ENCODE data around the gene LAMA4. TPM values are rescaled to one million over a fixed set of nuclear protein-coding genes. Genes with fewer than 3 reads are reported as not detected.

The LAMA4 gene
- total RNA-seq, 1 donor from 2014 or later, result 0.56 TPM

- Histone ChIP-seq H3K4me1 (no peaks in the 10 kb centered on the region), H3K9me3 (ENCODE audit: low read depth) (no peaks in the 10 kb centered on the region), H3K36me3 (no peaks in the 10 kb centered on the region), H3K27me3 (no peaks in the 10 kb centered on the region), H3K9ac (no peak overlapping the region), H3K4me3 (no peak overlapping the region), H3K4me2 (no peak overlapping the region), H4K20me1 (ENCODE audit: low read depth) (no peaks in the 10 kb centered on the region), H2AFZ (replicated peaks) (no peak overlapping the region), H3K79me2 (ENCODE audit: low read depth) (no peaks in the 10 kb centered on the region), H3F3A (ENCODE audit: low read depth) (no peaks in the 10 kb centered on the region), H3K27ac (no peak overlapping the region)
- no peaks in the 10 kb centered on the region for H3K36me3 Mint-ChIP-seq
- no peak overlapping the region for H3K27ac Mint-ChIP-seq
- H3K9me3 Mint-ChIP-seq, result no peaks in the 10 kb centered on the region
- DNase-seq (ENCODE audit: low spot score), result no peak
- TF ChIP-seq EZH2phosphoT487 (IDR thresholded peaks at IDR 0.05) (no peak), EZH2 (IDR thresholded peaks at IDR 0.05) (no peak)
- TF ChIP-seq, protein P1, sequence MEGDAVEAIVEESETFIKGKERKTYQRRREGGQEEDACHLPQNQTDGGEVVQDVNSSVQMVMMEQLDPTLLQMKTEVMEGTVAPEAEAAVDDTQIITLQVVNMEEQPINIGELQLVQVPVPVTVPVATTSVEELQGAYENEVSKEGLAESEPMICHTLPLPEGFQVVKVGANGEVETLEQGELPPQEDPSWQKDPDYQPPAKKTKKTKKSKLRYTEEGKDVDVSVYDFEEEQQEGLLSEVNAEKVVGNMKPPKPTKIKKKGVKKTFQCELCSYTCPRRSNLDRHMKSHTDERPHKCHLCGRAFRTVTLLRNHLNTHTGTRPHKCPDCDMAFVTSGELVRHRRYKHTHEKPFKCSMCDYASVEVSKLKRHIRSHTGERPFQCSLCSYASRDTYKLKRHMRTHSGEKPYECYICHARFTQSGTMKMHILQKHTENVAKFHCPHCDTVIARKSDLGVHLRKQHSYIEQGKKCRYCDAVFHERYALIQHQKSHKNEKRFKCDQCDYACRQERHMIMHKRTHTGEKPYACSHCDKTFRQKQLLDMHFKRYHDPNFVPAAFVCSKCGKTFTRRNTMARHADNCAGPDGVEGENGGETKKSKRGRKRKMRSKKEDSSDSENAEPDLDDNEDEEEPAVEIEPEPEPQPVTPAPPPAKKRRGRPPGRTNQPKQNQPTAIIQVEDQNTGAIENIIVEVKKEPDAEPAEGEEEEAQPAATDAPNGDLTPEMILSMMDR (IDR thresholded peaks at IDR 0.05), result no peak
- peaks cover 3% of the 10 kb centered on the region for H3K27me3 Mint-ChIP-seq (ENCODE audit: insufficient read depth, low read depth)
- H3K4me3 Mint-ChIP-seq, result no peak overlapping the region
- H3K4me1 Mint-ChIP-seq, result peaks cover 3% of the 10 kb centered on the region
These were observed 10.2 kb downstream of the LAMA4 start for GRCh38 chr6:112243861-112244827.

DNA sequence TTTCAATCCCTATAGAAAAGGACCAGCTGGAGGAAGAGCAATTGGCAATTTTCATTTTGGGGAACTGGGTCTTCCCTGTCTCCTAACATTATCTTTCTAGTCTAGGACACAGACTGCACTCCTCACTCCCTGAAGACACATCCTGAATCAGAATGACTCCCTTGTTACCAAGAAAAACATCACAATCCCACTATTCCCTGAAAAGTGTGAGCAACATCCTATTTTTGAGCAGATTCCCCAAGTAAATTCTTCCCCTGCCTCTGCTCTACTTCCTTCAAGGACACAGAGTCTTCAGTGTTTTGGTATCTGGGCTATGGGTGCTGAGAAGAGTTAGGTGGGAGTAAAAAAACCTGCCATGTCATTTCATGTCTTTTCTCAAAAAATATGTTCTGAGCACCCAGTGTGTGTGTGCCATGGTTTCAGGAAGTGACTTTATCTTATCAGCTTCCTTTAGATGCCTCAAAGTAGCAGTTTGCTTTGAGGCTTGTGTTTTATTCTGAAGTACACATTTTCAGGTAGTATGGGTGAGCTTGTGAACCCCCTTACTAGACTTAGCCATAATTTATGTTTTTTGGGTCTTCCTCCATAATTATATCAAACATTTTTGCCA, 12.4 kb downstream of the LAMA4 start:
- Mint-ChIP-seq H3K4me1 (peaks cover 7% of the 10 kb centered on the region), H3K4me3 (no peak overlapping the region), H3K36me3 (no peaks in the 10 kb centered on the region), H3K27me3 (ENCODE audit: insufficient read depth, low read depth) (peaks cover 6% of the 10 kb centered on the region), H3K9me3 (no peaks in the 10 kb centered on the region), H3K27ac (no peak overlapping the region)
- Histone ChIP-seq H3K4me3 (no peak overlapping the region), H4K20me1 (ENCODE audit: low read depth) (no peaks in the 10 kb centered on the region), H3F3A (ENCODE audit: low read depth) (no peaks in the 10 kb centered on the region), H3K27me3 (no peaks in the 10 kb centered on the region), H3K9me3 (ENCODE audit: low read depth) (no peaks in the 10 kb centered on the region), H3K36me3 (no peaks in the 10 kb centered on the region), H3K27ac (no peak overlapping the region), H3K9ac (no peak overlapping the region), H3K4me2 (no peak overlapping the region), H3K4me1 (no peaks in the 10 kb centered on the region), H3K79me2 (ENCODE audit: low read depth) (no peaks in the 10 kb centered on the region), H2AFZ (replicated peaks) (no peak overlapping the region)
- TF ChIP-seq, protein P1 (IDR thresholded peaks at IDR 0.05), result no peak
- TF ChIP-seq EZH2 (IDR thresholded peaks at IDR 0.05), result no peak
- TF ChIP-seq EZH2phosphoT487 (IDR thresholded peaks at IDR 0.05), result no peak
- DNase-seq (ENCODE audit: low spot score), result no peak

DNA sequence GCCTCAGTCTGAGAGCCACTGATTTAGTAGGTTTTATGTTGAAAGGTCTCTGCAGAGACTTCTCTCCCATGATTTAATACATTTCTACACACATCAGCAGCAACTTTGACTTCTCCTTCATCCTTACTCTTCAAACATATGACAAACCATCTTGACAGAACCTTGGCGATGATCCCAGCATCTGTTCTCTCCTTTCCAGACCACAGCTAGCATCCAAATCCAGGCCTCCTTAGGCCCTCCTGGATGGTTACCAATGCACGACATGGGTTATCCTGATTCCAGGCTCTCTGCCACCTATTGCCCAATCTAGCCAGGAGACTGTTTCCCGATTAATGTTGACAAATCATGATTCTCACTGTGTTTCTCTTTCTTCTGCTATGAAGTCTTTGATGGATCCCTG, 16.8 kb downstream of the LAMA4 start:
- Histone ChIP-seq H3F3A (ENCODE audit: low read depth) (no peaks in the 10 kb centered on the region), H3K36me3 (no peaks in the 10 kb centered on the region), H3K79me2 (ENCODE audit: low read depth) (no peaks in the 10 kb centered on the region), H3K27me3 (no peaks in the 10 kb centered on the region), H3K9me3 (ENCODE audit: low read depth) (no peaks in the 10 kb centered on the region), H3K4me1 (no peaks in the 10 kb centered on the region), H2AFZ (replicated peaks) (no peak overlapping the region), H3K9ac (no peak overlapping the region), H3K4me2 (no peak overlapping the region), H4K20me1 (ENCODE audit: low read depth) (no peaks in the 10 kb centered on the region), H3K4me3 (no peak overlapping the region), H3K27ac (no peak overlapping the region)
- Mint-ChIP-seq H3K4me1 (peaks cover 4% of the 10 kb centered on the region), H3K27ac (no peak overlapping the region), H3K9me3 (no peaks in the 10 kb centered on the region), H3K27me3 (ENCODE audit: insufficient read depth, low read depth) (peaks cover 4% of the 10 kb centered on the region), H3K36me3 (no peaks in the 10 kb centered on the region), H3K4me3 (no peak overlapping the region)
- no peak for DNase-seq (ENCODE audit: low spot score)
- TF ChIP-seq, protein P1 (IDR thresholded peaks at IDR 0.05), result no peak
- no peak for TF ChIP-seq EZH2 (IDR thresholded peaks at IDR 0.05)
- no peak for TF ChIP-seq EZH2phosphoT487 (IDR thresholded peaks at IDR 0.05)

Data from neural progenitor cell (in vitro differentiated cells).